Measurements from ENCODE around the gene AMDHD1. TPM values are rescaled to one million over a fixed set of nuclear protein-coding genes. Genes with fewer than 3 reads are reported as not detected.
"Not testable (repeated sequence)": the region's sequence is repeated elsewhere in the genome, so short reads cannot be mapped to it uniquely, and the experiment has no call there.

AMDHD1 gene
- total RNA-seq, 1 donor: not detected

DNA sequence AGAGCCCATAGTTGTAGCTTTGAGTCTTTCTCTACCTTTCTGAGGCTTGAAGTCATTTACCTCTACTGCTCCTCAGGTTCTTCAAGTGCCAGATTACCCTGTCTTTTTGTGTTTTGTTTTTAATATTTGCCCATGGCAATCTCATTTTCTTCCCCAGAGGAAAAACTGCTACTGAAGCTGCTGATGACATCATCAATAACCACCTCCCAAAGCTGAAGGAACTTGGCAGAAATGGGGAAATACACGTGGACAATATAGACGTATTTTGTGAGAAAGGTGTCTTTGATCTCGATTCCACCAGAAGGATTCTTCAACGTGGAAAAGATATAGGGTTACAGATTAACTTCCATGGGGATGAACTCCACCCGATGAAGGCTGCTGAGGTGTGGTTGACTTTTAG lies 17.1 kb downstream of the AMDHD1 start:
- DNase-seq (ENCODE audit: low read depth): no peak
- TF ChIP-seq, protein P1, sequence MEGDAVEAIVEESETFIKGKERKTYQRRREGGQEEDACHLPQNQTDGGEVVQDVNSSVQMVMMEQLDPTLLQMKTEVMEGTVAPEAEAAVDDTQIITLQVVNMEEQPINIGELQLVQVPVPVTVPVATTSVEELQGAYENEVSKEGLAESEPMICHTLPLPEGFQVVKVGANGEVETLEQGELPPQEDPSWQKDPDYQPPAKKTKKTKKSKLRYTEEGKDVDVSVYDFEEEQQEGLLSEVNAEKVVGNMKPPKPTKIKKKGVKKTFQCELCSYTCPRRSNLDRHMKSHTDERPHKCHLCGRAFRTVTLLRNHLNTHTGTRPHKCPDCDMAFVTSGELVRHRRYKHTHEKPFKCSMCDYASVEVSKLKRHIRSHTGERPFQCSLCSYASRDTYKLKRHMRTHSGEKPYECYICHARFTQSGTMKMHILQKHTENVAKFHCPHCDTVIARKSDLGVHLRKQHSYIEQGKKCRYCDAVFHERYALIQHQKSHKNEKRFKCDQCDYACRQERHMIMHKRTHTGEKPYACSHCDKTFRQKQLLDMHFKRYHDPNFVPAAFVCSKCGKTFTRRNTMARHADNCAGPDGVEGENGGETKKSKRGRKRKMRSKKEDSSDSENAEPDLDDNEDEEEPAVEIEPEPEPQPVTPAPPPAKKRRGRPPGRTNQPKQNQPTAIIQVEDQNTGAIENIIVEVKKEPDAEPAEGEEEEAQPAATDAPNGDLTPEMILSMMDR (IDR thresholded peaks at IDR 0.05; ENCODE audit: insufficient read depth, low read depth, low read length): no peak
- no peak overlapping the region for H3K4me3 ChIP-seq (ENCODE audit: low read depth, low read length)

- no peak overlapping the region for H3K4me3 ChIP-seq (ENCODE audit: low read depth, low read length)
- TF ChIP-seq, protein P1 (IDR thresholded peaks at IDR 0.05; ENCODE audit: insufficient read depth, low read depth, low read length): no peak
- DNase-seq (ENCODE audit: low read depth): no peak
These were observed 19.1 kb downstream of the AMDHD1 start for GRCh38 chr12:95962222-95962621.

DNA sequence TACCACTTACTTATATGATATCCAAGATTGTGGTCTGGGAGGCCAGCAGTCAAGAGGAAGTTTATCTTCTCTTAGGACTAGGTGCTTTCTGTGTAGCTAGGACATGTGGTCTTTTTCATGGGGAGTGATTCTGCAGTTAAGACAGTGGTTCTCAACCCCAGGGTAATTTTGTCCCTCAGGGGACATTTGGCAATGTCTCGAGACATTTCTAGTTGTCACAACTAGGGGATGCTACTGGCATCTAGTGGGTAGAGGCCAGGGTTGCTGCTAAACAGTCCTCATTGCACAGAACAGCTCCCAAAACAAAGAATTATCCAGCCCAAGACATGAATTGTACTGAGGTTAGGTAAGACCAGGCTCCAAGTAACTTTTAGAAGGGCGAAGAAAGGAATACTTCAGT lies 20.0 kb downstream of the AMDHD1 start:
- H3K4me3 ChIP-seq (ENCODE audit: low read depth, low read length): no peak overlapping the region
- no peak for DNase-seq (ENCODE audit: low read depth)
- TF ChIP-seq, protein P1 (IDR thresholded peaks at IDR 0.05; ENCODE audit: insufficient read depth, low read depth, low read length): peak; percentile 17

- no peak overlapping the region for H3K4me3 ChIP-seq (ENCODE audit: low read depth, low read length)
- TF ChIP-seq, protein P1 (IDR thresholded peaks at IDR 0.05; ENCODE audit: insufficient read depth, low read depth, low read length): no peak
- no peak for DNase-seq (ENCODE audit: low read depth)
These were observed 23.2 kb downstream of the AMDHD1 start for GRCh38 chr12:95966287-95966870.

GRCh38 chr12:95967301-95967700 lies 24.2 kb downstream of the AMDHD1 start:
- TF ChIP-seq, protein P1 (IDR thresholded peaks at IDR 0.05; ENCODE audit: insufficient read depth, low read depth, low read length): no peak
- no peak for DNase-seq (ENCODE audit: low read depth)
- H3K4me3 ChIP-seq (ENCODE audit: low read depth, low read length): no peak overlapping the region

DNA sequence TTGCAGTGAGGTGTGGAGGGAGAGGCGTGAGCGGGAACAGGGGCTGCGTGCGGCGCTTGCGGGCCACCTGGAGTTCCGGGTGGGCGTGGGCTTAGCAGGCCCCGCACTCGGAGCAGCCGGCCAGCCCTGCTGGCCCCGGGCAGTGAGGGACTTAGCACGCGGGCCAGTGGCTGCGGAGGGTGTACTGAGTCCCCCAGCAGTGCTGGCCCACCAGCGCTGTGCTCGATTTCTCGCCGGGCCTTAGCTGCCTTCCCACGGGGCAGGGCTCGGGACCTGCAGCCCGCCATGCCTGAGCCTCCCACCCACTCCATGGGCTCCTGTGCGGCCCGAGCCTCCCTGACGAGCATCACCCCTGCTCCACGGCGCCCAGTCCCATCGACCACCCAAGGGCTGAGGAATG lies 26.0 kb downstream of the AMDHD1 start:
- DNase-seq (ENCODE audit: low read depth); H3K4me3 ChIP-seq (ENCODE audit: low read depth, low read length): not testable (repeated sequence)

DNA sequence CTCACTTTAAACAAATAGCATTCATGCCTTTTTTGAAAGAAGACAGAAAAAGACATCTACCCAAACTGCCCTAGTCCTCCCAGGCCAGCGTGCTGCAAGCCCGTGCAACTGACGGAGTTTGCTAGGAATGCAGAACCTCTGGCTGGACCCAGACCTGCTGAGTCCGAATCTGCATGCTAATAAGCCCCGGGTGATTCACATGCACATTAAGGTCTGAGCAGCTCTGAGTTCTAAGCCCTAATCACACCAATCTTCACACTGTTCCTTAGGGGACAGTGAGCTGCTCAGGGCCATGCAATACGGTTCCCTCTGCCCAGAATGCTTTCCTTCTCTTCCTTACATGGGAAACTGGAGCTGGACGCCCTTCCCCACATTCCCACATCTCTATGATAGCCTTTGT lies 27.8 kb downstream of the AMDHD1 start:
- H3K4me3 ChIP-seq (ENCODE audit: low read depth, low read length): no peak overlapping the region
- TF ChIP-seq, protein P1 (IDR thresholded peaks at IDR 0.05; ENCODE audit: insufficient read depth, low read depth, low read length): no peak
- no peak for DNase-seq (ENCODE audit: low read depth)
